ENCODE results near the gene CCNA1.

CCNA1 gene

DNA sequence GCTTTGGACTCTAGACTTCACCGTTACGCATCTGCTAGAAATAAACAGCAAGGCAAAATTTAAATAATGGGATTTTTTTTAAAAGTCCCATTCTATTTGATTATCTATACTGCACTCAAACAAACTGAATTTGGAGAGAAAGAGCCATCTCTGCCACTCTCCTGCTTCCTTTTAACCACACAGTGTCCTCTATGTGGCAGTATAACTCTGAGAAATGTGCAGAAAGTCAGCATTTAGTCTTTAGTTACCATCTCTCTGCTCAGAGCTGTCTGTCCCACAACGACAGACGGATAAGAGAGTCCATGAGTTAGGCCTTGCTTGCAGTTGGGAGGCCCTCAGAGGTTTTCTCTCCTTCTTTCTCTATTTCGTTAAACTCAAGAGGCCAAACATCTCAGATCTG lies 21.2 kb downstream of the CCNA1 start:
- no peak for DNase-seq (ENCODE audit: low read depth, low spot score)

DNA sequence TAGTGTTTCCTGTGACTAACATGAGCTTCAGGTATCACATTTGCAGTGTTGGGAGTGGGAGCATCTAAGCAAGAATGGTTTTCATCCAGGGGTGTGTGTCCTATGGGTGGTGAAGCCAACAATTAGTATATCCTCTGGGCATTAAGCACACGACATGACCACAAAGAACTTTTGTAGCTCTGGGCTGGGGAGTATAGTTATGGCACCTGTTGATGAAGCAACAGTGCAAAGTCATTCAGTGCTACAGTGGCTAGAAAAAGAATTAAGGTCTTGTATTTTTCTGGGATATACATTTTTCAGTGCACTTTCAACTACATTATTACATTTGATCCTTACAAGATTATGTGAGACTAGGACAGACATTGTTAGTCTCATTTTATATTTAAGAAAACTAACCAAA lies 21.8 kb downstream of the CCNA1 start:
- no peak for DNase-seq (ENCODE audit: low read depth, low spot score)

DNA sequence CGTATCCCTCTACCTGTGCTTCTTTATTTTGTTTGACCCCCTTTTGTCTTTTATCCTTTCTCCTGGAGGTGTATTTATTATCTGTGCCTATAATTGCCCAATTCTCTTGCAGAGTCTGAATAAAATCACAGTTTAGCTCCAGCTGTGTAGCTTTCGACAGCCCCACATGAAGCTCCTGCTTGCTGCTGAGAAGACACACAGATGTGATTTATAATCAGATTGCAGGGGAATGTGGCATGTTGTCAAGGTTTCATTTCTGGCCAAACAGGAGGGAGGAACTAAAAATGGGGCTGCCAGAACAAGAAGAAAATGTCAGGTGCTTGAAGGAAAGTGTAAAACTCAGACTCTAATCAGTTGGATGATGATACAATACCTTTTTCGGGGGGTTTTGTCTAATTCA lies 22.7 kb downstream of the CCNA1 start:
- no peak for DNase-seq (ENCODE audit: low read depth, low spot score)

DNA sequence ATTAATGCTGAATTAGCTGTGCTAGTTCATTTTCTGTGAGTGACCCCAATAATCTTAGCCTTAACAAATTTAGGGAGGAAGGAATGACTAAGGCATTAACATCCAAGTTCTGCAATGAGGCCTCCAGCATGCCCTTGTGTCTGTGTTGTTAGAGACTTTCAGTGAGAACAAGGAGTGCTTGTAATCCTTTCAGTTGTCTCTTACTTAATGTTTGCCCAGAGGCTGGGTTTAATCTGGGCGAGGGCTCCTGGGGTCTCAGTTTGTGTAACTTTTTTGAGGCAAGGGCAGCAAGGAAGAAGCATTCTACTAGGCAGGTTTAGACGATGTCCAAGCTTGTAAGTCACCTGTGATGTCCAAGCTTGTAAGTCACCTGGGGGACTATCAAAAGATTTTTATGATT lies 24.3 kb downstream of the CCNA1 start:
- no peak for DNase-seq (ENCODE audit: low read depth, low spot score)

DNA sequence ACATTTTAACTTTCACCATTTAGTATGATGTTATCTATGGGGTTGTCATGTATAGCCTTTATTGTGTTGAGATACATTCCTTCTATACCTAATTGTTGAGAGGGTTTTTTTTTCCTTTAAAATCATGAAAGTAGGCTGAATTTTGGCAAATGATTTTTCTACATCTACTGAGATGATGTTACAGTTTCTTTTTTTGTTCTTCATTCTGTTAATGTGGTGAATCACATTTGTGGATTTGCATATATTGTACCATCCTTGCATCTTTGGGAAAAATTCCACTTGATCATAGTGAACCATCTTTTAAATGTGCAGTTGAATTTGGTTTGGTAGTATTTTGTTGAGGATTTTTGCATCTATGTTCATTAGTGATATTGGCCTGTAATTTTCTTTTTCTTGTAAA lies 29.2 kb downstream of the CCNA1 start:
- DNase-seq (ENCODE audit: low read depth, low spot score), result no peak

DNA sequence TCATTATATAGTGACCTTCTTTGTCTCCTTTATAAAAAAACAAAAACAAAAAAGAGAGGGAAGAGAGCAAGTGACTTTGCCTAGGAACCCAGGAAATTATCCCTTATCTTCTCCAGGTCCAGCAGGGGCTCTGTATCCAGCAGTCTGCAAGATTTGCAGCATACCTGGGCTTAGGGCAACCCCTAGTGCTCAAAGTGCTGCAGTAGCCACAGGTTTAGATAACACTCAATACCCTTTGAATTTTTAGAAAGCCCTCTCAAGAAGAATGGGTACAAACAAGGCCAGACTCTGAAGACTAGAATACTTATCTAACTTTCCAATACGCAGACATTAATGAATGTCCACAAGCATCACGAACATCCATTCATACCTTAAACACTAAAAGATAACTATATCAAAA lies 43.2 kb downstream of the CCNA1 start:
- no peak for DNase-seq (ENCODE audit: low read depth, low spot score)

DNA sequence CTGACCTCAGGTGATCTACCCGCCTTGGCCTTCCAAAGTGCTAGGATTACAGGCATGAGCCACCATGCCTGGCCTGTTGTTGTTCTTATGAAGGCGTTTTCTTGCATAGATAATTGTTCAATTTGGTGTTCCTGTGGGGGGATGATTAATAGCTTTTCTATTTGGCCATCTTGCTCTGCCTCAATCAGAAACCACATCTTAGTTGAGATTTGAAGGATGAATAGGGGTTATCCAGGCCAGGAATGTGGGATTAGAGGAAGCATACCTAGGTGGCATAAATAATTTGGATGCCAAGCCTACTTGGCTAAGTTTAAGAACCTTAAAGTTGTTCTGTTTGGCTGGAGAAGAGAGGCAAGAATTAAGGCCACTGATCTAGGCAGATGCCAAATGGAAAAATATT lies 44.4 kb downstream of the CCNA1 start:
- no peak for DNase-seq (ENCODE audit: low read depth, low spot score)

DNA sequence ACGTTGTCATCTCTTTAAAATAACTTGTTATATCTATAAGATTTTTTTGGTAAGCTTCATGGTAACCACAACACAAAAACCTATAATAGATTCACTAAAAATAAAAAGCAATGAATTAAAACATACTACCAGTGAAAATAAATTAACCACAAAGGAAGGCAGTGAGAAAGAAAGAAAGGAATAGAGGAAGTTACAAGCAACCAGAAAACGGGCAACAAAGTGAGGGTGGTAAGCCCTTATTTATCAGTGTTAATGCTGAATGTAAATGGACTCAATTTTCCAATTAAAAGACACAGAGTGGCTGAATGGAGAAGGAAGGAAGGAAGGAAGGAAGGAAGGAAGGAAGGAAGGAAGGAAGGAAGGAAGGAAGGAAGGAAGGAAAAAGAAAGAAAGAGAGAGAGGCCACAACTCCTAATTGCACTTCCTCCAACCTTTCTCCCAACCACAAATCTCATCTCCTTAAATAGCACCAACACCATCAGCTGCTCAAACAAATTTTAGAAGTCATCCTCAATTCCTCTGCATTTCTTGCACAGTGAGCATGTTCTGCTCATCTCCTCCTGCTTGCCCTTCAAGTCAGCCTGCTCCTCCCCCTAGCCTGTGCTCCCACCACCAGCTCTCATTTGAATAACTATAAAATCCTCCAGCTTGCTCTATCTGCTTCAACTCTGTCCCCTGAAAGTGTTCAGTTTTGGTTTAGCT lies 48.6 kb downstream of the CCNA1 start:
- DNase-seq (ENCODE audit: low read depth, low spot score), result no peak

DNA sequence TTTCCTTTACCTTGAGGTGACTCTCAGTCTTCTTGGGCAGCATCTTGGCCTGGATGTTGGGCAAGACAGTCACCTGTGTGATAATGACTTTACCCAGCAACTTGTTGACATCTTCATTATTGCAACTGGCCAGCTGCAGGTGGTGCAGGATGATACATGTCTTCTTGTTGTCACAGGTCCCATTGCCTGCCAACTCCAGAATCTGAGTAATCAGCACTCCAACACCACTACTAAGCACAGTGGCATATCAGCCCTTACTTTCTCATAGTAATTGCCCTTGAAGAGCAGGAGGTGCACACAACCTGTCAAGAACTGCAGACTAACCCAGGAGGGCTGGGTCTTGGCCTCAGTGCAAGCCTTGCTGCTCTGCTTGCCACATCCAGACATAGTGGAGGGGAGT lies 57.8 kb downstream of the CCNA1 start:
- no peak for DNase-seq (ENCODE audit: low read depth, low spot score)

Data from smooth muscle cell of the brain vasculature (primary cell).